ENCODE results near the gene APBA3.

DNA sequence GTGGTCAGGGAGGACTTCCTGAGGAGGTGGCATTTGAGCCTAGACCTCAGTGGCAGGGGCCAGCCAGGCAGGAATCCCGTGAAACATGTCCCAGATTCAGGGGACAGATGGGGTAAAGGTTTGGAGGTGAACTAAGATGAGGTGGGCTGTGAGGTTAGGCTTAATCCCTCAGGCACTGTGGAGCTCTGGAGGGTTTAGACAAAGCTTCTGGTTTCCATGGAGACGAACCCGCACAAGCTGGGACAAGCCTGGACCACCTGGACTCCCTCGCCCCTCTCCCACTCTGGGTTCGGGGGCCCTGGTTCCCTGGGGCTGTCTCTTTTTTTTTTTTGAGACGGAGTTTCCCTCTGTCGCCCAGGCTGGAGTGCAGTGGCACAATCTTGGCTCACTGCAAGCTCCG lies 37.6 kb downstream of the APBA3 start:
- TF ChIP-seq, protein P1, sequence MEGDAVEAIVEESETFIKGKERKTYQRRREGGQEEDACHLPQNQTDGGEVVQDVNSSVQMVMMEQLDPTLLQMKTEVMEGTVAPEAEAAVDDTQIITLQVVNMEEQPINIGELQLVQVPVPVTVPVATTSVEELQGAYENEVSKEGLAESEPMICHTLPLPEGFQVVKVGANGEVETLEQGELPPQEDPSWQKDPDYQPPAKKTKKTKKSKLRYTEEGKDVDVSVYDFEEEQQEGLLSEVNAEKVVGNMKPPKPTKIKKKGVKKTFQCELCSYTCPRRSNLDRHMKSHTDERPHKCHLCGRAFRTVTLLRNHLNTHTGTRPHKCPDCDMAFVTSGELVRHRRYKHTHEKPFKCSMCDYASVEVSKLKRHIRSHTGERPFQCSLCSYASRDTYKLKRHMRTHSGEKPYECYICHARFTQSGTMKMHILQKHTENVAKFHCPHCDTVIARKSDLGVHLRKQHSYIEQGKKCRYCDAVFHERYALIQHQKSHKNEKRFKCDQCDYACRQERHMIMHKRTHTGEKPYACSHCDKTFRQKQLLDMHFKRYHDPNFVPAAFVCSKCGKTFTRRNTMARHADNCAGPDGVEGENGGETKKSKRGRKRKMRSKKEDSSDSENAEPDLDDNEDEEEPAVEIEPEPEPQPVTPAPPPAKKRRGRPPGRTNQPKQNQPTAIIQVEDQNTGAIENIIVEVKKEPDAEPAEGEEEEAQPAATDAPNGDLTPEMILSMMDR (conservative IDR thresholded peaks at IDR 0.05 in 1 of 2, IDR thresholded peaks at IDR 0.05 in 1 of 2; ENCODE audit: low read depth in 1 of 2, low read length in 2 of 2), result no peak
- no peak for TF ChIP-seq EZH2 (IDR thresholded peaks at IDR 0.05; ENCODE audit: low read length, missing control alignments)
